GM19025 (cell line): Measurements from ENCODE around the gene ALX3.

Source experiments
- ATAC-seq: cut with Tn5 transposase; IDR thresholded peaks from one replicate; pipeline ENCODE4 v1.9.1; 2021; ENCODE audit warnings: mild to moderate bottlenecking, low read depth, moderate library complexity; ENCODE audit not compliant: unreplicated experiment

Gene ALX3

DNA sequence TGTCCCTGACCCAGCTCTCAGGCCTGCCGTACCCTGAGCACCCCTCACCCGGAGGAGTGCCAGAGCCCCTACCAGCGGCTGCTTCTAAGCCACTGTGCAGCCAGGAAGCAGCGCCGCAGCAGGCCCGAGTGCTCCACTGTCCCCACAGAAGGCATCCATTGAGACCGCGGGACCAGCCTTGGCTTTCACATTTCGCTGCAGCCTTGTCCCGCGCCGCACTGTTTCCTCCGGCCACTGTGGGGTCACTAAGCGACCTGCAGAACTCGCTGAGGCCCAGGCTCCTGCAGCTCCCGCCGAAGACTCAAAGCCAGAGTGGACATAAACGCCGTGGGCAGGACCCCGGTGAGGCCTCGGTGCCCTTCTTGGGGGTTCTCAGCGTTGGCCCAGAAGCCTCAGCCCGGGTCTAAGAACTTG, 3.0 kb downstream of the ALX3 start:
- no peak for ATAC-seq

GRCh38 chr1:110065841-110066240, 4.6 kb downstream of the ALX3 start:
- no peak for ATAC-seq

DNA sequence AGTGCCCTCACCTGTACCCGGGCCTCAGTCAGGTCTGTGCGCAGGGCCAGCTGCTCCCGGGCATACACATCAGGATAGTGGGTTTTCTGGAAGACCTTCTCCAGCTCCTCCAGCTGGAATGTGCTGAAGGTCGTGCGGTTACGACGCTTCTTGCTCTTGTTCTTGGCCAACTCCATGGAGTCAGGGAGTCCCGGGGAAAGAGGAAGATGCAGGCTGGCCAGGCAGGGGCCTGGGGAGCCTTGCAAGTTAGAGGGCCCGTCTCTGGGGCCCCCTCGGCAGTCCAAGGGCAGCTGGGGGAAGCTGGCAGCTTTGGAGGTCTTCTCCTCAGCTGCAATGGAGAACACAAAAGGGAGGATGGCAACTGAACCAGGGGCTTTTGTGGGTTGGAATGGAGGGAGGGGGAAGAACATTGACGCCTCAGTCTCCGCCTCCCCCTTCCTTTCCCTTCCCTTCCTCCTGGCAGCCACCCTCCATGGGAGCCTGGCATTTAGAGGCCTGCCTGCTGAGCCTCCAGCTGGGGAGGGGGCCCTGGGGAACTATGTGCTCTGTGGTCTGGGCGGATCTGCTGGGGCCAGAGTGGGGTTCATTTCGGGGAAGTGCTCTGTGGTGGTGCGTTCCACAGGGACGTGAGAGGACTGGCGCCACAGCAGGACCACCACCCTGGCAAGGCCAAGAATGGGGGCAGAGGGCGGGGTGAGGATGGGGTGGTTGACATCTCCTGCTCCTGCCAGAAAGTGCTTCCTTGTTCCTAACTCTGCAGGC, 5.7 kb downstream of the ALX3 start:
- no peak for ATAC-seq

GRCh38 chr1:110063781-110064180, 6.7 kb downstream of the ALX3 start:
- ATAC-seq: no peak

DNA sequence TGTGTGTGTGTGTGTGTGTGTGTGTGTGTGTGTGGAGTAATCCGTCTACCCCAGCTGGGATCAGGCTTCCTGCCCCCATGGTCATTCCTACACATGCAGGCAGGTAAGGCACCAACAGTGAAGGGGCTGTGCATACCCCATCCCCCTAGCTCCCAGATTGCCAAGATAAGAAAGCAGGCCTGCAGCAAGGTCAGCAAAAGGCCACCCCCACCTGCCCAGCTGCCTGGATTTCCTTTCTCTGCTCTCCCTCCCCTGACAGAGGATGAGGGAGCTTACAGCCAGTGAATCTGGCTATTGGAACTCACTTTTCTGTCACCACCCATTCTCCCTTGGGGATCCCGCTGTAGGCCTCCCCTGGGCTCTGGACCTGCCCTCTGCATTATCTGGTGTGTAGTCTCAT, 7.9 kb downstream of the ALX3 start:
- ATAC-seq: no peak

GRCh38 chr1:110061341-110061740, 9.1 kb downstream of the ALX3 start:
- no peak for ATAC-seq

GRCh38 chr1:110060662-110061060, 9.8 kb downstream of the ALX3 start:
- no peak for ATAC-seq

DNA sequence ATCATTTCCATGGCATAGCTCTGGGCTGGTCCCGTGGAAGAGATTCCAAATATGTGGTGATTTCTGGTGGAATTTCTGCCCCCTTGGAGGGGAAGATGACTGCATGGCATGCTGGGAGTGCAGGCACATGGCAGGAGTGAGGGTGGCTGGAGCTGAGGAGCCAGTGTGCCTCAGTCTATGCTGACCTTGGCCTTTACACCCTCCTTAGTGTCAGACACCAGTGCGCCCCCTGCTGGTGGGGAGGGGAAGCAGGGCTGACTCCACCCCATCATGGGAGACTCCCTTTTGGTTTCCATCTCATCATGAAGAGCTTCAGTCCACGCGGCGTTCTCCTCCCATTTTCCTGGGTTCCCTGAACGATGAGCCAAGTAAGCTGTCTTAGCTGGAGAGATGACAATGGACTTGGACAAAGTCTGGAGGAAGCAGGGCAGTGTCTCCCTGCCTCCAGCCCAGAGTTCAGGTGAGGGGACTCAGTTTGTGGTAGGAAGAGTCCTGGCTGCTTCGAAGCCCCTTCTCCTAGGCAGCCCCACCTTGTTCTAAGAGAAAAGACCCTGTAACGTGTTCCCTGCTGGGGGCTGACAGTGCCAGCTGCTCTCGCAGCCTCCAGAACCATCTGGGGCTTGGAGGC, 10.3 kb downstream of the ALX3 start:
- no peak for ATAC-seq

GRCh38 chr1:110059133-110059863, 11.2 kb downstream of the ALX3 start:
- ATAC-seq: no peak

- no peak for ATAC-seq
Observed at GRCh38 chr1:110058591-110058990, 11.9 kb downstream of the ALX3 start.

DNA sequence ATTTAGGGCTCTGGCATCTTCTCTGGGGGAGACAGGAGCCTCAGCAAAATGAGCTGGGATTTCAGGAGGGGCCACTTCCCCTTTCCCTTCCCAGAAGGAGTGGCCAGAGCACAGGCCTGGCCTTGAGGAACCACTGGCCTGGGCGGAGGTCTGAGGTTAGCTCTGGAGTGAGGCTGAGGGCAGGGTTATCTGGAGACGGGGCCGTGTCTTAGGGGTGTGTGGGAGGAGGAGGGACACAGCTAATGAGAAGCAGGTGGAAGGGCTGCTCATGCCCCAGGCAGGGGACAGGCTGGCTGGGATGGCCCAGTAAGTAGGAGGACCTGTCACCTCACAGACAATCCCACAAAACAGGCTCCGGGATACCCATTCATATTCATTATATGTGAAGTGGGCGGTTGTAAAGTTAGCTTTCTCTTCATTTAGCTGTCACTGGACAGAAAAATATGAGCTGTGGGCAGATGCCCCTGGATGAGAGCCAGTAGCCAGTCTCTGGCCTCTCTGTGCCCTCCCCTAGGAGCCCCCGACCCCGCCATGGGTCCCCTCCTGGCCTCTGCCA, 12.4 kb downstream of the ALX3 start:
- no peak for ATAC-seq

DNA sequence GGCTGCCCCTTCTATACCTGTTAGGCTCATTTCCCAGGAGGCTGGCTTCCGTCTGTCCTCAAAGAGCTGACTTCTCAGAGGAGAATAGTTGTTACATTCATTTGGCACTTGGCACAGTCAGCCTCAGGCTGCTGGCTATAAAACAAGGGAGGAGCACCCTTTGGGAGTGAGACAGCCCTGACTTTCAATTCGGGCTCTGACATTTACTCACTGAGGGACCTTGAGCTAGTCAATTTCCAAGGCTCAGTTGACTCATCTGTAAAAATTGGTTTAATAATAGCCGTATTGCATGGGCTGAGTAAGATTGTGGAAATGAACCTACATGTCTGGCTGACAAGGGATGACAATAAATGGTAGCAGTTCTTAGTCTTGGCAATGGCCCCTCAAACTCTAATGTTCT, 13.7 kb downstream of the ALX3 start:
- no peak for ATAC-seq

DNA sequence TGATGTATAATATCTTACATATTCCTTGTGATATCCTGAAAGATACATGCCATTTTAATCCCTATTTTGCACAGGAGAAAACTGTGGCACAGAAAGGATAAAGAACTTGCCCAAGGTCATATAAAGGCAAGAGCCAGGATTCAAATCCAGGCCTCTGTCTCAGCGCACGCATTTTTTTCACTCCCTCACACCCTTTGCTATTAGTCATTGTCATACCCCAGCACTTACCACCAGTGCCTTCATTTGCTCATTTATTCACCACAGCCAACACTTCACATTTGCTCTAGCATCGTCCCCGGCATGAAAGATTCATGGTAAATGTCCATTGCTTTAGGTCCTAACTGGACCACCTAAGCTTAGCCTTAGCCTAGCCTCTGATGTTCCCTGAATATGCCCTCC, 14.2 kb downstream of the ALX3 start:
- no peak for ATAC-seq

GRCh38 chr1:110055493-110056284, 14.8 kb downstream of the ALX3 start:
- no peak for ATAC-seq

DNA sequence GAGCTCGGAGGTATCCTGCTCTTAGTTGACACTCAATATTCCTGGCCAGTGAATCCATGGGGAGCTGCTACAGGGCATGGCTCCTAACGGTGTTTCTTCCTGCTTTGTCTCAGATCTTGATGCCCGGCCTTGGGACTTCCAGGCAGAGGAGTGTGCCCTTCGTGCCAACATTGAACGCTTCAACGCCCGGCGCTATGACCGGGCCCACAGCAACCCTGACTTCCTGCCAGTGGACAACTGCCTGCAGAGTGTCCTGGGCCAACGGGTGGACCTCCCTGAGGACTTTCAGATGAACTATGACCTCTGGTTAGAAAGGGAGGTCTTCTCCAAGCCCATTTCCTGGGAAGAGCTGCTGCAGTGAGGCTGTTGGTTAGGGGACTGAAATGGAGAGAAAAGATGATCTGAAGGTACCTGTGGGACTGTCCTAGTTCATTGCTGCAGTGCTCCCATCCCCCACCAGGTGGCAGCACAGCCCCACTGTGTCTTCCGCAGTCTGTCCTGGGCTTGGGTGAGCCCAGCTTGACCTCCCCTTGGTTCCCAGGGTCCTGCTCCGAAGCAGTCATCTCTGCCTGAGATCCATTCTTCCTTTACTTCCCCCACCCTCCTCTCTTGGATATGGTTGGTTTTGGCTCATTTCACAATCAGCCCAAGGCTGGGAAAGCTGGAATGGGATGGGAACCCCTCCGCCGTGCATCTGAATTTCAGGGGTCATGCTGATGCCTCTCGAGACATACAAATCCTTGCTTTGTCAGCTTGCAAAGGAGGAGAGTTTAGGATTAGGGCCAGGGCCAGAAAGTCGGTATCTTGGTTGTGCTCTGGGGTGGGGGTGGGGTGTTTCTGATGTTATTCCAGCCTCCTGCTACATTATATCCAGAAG, 16.7 kb downstream of the ALX3 start:
- no peak for ATAC-seq

- ATAC-seq: no peak
Observed at GRCh38 chr1:110051262-110051648, 19.2 kb downstream of the ALX3 start.

DNA sequence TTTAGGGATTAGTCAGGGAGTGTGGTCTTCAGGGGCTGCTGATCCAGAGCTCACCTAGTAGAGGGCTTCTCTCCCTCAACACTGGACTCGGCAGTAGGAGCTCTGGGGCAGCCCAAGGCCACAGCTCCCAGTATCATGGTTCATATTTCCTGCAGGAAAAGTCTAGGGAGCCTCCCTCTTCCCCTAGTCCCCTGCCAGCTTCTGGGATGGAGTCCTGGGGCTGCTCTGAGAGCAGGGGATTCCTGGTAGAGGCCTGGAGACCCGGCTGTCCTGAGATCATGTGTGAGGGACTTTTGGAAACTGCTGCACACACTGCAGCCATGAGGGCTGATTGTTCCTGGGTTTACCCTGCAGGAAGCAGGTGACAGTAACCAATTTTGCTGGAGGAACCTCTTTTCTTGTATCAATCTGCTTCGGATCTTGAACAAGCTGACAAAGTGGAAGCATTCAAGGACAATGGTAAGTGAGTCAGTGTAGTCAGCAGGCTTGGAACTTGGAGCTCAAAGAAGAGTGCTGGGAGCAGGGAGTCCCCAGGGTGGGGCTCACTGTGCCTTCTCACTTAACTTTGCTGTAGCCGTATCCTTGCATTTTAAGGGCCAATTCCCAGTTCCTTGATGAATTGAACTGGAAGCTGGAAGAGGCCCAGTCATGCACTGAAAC, 19.7 kb downstream of the ALX3 start:
- no peak for ATAC-seq

DNA sequence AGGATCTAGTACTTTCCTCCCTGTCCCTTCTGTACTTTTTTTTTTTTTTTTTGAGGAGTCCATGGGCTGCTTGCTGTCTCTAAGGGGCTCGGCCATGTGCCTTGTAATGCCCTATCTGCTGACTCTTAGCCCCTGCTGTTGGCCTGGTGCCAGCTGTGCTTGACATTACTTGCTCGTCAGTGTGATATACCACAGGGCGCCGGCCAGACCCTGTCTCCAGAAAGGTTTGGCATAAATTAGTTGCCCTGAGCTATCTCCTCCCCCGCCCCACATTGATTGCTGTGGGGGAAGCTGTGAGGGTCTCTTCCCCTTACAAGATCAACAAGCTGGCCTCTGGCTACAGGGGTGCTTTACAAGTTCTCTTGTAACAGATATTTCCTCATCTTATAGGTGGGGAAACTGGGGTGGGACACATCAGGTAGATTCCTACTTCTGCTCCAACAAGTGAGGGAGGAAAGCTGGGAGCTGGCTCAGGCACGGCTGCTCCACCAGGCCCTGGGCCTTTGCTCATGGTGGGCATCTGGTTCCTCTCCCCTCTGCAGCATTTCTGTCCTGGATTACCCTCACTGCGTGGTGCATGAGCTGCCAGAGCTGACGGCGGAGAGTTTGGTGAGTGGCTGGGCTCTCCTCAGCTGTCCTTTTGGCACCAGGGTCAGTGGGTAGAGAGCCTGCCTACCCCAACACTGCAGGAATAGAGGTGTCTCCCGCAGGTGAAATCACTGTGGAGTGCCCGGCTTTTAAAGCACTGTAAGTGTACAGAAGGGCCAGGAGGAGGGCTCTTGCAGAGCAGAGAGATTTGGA, 20.5 kb downstream of the ALX3 start:
- no peak for ATAC-seq
